Stomach smooth muscle (tissue), 2 donors: ENCODE data around the gene MRC1.

Source experiments
- H3K27ac ChIP-seq: one replicate; pipeline ENCODE4 v1.7.0; 2013; ENCODE audit warnings: mild to moderate bottlenecking, low read length, inconsistent platforms
- H3K27me3 ChIP-seq, 2 donors: one replicate each; pipeline ENCODE4 v1.7.0; 2013; ENCODE audit warnings: low read length in 2 of 2; ENCODE audit not compliant: insufficient read depth in 2 of 2, control insufficient read depth in 1 of 2
- H3K36me3 ChIP-seq, 2 donors: one replicate each; pipeline ENCODE4 v1.7.0; 2013; ENCODE audit warnings: low read length in 2 of 2; ENCODE audit not compliant: control insufficient read depth in 2 of 2, insufficient read depth in 2 of 2
- H3K4me1 ChIP-seq: one replicate; pipeline ENCODE4 v1.7.0; 2013; ENCODE audit warnings: low read length; ENCODE audit not compliant: control insufficient read depth, insufficient read depth
- H3K4me3 ChIP-seq, 2 donors: one replicate each; pipeline ENCODE4 v1.7.0; 2013; ENCODE audit warnings: low read length in 2 of 2
- H3K9ac ChIP-seq, 2 donors: one replicate each; pipeline ENCODE4 v1.7.0; 2013; ENCODE audit warnings: low read length in 2 of 2, mild to moderate bottlenecking in 1 of 2
- H3K9me3 ChIP-seq, 2 donors: one replicate each; pipeline ENCODE4 v1.7.0; 2013; ENCODE audit warnings: low read length in 2 of 2; ENCODE audit not compliant: control insufficient read depth in 2 of 2
- donor health status: healthy.
- donor health status: Pancreatic carcinoma.

Gene MRC1

DNA sequence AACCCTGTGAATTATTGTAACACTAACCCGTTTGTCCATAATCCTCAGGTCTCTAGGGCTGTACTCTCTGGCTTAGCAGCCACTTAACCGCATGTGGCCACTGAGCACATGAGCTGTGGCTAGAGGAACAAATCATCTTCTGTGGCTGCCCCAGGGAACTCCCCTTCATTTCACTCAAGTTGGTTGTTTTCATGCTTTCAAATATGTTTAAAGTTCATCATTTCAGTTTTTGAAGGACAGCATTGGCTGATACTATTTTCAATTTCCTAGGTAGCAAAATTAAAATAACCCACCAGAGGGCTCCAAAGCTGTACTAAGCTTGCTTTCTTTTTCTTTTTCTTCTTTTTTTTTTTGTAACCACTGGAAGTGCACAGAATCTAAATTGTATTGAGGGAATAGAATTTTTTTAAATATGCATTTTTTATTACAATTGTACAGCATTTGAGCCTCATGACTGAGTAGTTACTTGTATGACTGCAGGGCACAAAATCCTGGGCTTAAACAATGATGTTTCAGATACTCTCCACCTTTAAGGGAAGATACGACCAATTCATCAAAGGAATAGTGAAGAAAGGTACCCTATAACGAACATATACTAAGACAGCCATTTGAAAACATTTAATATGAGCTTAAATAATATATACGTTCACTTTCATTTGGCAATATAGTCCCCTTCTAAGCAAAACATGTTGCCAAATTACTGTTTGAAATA is 38.6 kb downstream of the MRC1 start:
- Histone ChIP-seq H3K9me3 (no peaks in the 10 kb centered on the region), H3K27me3 (no peaks in the 10 kb centered on the region), H3K4me3 (no peak overlapping the region), H3K9ac (no peak overlapping the region), H3K36me3 (no peaks in the 10 kb centered on the region), H3K4me1 (no peaks in the 10 kb centered on the region), H3K27ac (no peak overlapping the region)

DNA sequence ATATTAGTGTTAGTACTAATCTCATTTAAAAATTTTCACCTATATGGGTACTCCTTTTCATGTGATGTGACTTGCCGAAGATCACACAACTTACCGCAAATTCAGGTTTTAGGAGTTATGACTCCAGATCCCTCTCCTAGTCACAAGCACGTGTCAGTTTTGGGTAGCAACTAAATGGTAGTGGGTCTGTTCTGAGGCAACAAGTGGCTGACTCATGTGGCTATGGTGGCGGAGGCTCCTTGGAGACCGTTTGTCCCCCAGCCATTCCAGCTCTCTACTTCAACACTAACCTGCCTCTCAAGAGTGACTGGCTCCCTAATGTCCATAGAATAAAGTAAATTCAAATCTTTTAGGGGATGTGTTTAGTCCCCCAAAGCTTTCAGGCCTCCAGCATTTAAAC is 39.5 kb downstream of the MRC1 start:
- Histone ChIP-seq H3K4me3 (no peak overlapping the region), H3K9me3 (no peaks in the 10 kb centered on the region), H3K4me1 (no peaks in the 10 kb centered on the region), H3K9ac (no peak overlapping the region), H3K27ac (no peak overlapping the region), H3K27me3 (no peaks in the 10 kb centered on the region), H3K36me3 (no peaks in the 10 kb centered on the region)

DNA sequence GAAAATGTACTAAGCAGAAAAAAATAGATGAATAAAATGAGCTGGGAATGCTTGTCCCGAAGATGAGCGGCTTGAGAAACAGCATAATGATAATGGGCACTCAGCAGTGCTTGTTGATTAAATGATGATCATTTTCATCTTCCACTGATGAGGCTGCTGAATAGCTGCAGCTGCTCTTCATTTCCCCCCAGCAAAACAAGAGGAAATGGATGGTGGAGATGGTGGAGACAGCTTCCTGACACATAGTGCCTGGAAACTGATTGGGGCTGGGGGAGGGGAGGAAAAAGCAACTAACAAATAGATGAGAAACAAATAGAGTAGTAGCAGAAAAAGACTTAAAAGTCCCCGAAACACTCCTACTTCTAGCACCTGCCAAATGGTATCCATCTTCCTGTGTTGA is 41.4 kb downstream of the MRC1 start:
- H3K27ac ChIP-seq: no peak overlapping the region

GRCh38 chr10:17851611-17852010 is 42.5 kb downstream of the MRC1 start:
- Histone ChIP-seq H3K36me3 (no peaks in the 10 kb centered on the region), H3K4me3 (no peak overlapping the region), H3K27ac (no peak overlapping the region), H3K27me3 (no peaks in the 10 kb centered on the region), H3K4me1 (no peaks in the 10 kb centered on the region), H3K9ac (no peak overlapping the region), H3K9me3 (no peaks in the 10 kb centered on the region)

More for the DNA sequence above, 41.4 kb downstream of the MRC1 start:
- no peaks in the 10 kb centered on the region for H3K9me3 ChIP-seq
- no peak overlapping the region for H3K4me3 ChIP-seq
- H3K9ac ChIP-seq: no peak overlapping the region
- H3K4me1 ChIP-seq: no peaks in the 10 kb centered on the region
- H3K27me3 ChIP-seq: no peaks in the 10 kb centered on the region
- H3K36me3 ChIP-seq: no peaks in the 10 kb centered on the region

DNA sequence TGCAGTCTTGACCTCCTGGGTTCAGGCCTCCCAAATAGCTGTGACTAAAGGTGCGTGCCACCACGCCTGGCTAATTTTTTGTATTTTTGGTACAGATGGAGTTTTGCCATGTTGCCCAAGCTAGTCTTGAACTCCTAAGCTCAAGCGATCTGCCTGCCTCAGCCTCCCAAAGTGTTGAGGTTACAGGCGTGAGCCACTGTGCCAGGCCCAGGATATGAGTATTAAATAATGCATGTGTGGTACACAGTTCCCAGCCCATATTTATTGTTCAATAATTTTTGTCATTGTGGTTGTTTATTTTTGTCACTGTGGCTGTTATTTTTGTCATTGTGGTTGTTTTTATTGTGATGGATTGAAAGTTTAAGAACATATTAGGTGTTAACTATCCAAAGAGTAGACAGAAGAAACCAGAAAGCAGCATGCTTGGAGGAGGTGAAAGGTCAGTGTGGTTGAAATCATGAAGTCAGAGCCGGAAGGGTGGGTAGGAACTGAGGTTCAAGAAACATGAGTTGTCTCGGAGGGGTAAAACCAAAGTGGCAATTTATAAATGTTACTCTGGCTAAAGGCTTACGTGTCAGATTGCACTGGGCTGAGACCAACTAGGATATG is 45.0 kb downstream of the MRC1 start:
- Histone ChIP-seq H3K27ac (no peak overlapping the region), H3K9ac (no peak overlapping the region), H3K36me3 (no peaks in the 10 kb centered on the region), H3K27me3 (no peaks in the 10 kb centered on the region), H3K4me1 (no peaks in the 10 kb centered on the region), H3K4me3 (no peak overlapping the region), H3K9me3 (no peaks in the 10 kb centered on the region)

- H3K27me3 ChIP-seq: no peaks in the 10 kb centered on the region
- H3K9me3 ChIP-seq: no peaks in the 10 kb centered on the region
- no peak overlapping the region for H3K4me3 ChIP-seq
- no peak overlapping the region for H3K27ac ChIP-seq
- H3K36me3 ChIP-seq: no peaks in the 10 kb centered on the region
- no peaks in the 10 kb centered on the region for H3K4me1 ChIP-seq
- no peak overlapping the region for H3K9ac ChIP-seq
These were observed 47.9 kb downstream of the MRC1 start for GRCh38 chr10:17857040-17857439.

DNA sequence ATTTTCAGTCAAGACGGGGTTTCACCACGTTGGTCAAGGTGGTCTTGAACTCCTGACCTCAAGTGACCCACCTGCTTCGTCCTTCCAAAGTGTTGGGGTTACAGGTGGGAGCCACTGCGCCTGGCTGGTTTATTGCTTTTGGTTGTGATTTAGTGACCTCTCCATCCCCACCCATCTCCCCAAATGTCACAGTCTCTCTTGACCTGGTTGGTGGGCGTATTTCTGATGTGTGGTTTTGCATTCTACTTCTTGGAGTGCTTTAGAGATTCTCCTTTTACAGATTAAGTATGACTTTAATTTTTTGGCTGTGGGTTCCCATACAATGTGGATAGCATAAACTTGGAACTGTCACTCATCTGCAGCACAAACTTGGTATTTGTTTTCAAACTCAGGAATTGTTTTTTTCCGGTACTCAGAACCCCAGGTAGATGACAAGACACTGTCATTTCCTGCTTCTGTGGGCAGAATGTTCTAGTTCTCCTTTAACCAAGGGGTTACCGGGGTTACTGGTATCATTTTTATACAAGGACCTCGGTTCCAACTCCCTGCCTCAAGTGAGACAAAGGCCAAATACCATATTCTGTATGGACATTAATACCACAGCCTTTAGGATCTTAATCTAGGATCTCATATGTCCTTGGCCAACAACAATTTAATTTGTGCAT is 50.5 kb downstream of the MRC1 start:
- no peaks in the 10 kb centered on the region for H3K4me1 ChIP-seq
- no peaks in the 10 kb centered on the region for H3K9me3 ChIP-seq
- H3K9ac ChIP-seq: no peak overlapping the region
- no peak overlapping the region for H3K4me3 ChIP-seq
- no peaks in the 10 kb centered on the region for H3K36me3 ChIP-seq
- no peaks in the 10 kb centered on the region for H3K27me3 ChIP-seq
- no peak overlapping the region for H3K27ac ChIP-seq

DNA sequence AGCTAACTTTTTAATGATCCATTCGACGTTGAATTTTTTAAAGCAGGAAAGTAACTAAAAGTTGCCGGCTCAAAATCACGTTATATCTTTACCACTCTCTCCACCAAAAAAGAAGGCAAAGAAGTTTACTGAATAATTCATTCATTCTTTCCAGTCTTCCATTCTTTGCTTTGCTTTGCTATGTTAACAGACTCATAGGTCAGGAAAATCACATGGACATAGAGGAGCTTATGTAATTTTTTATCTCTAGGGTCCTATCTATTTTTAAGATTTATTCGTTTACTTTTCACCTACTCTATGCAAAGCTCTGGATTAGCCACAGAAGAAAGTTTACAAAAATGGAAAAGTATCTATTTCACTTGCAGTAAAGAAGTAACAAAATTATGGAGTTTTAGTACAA is 52.6 kb downstream of the MRC1 start:
- no peaks in the 10 kb centered on the region for H3K36me3 ChIP-seq
- H3K4me1 ChIP-seq: no peaks in the 10 kb centered on the region
- no peak overlapping the region for H3K27ac ChIP-seq
- no peak overlapping the region for H3K4me3 ChIP-seq
- no peaks in the 10 kb centered on the region for H3K27me3 ChIP-seq
- no peaks in the 10 kb centered on the region for H3K9me3 ChIP-seq
- H3K9ac ChIP-seq: no peak overlapping the region

GRCh38 chr10:17865351-17865750 is 56.2 kb downstream of the MRC1 start:
- H3K4me1 ChIP-seq: no peaks in the 10 kb centered on the region

DNA sequence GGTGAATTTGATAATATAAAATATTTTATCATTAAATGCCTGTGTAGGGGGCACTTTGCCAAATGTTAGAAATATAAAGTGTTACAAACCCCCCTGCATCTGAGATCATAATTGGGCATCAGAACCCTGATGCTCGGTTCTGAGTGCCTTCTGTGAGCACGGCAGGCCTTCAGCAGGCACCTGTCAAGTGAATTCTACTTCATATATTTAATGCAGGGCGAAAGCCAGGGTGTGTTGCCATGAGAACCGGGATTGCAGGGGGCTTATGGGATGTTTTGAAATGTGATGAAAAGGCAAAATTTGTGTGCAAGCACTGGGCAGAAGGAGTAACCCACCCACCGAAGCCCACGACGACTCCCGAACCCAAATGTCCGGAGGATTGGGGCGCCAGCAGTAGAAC is 57.2 kb downstream of the MRC1 start:
- H3K9me3 ChIP-seq: no peaks in the 10 kb centered on the region
- no peak overlapping the region for H3K27ac ChIP-seq
- H3K4me3 ChIP-seq: no peak overlapping the region
- no peaks in the 10 kb centered on the region for H3K27me3 ChIP-seq
- no peak overlapping the region for H3K9ac ChIP-seq
- no peaks in the 10 kb centered on the region for H3K4me1 ChIP-seq
- H3K36me3 ChIP-seq: no peaks in the 10 kb centered on the region

More at GRCh38 chr10:17865351-17865750, 56.2 kb downstream of the MRC1 start:
- Histone ChIP-seq H3K27me3 (no peaks in the 10 kb centered on the region), H3K4me3 (no peak overlapping the region), H3K9me3 (no peaks in the 10 kb centered on the region), H3K27ac (no peak overlapping the region), H3K9ac (no peak overlapping the region), H3K36me3 (no peaks in the 10 kb centered on the region)

- no peaks in the 10 kb centered on the region for H3K27me3 ChIP-seq
- H3K4me3 ChIP-seq: no peak overlapping the region
- H3K27ac ChIP-seq: no peak overlapping the region
- H3K4me1 ChIP-seq: no peaks in the 10 kb centered on the region
- H3K9me3 ChIP-seq: no peaks in the 10 kb centered on the region
- no peaks in the 10 kb centered on the region for H3K36me3 ChIP-seq
- H3K9ac ChIP-seq: no peak overlapping the region
These were observed 57.9 kb downstream of the MRC1 start for GRCh38 chr10:17867056-17867455.
